Tibial nerve (tissue), 3 donors: Measurements from ENCODE around the gene C14orf180.

Experiments used
- CTCF ChIP-seq, 5 experiments: fragments of 200-600 bp in 3 of 5; fragments of 450-650 bp in 2 of 5; sonication (generic) in 3 of 5; IDR thresholded peaks; one replicate each; pipeline ENCODE4 v1.5.1; 2016 to 2019; ENCODE audit warnings: antibody characterized with exemption in 5 of 5, mild to moderate bottlenecking in 3 of 5, moderate library complexity in 2 of 5
- POLR2A ChIP-seq, 2 donors: fragments of 450-650 bp; IDR thresholded peaks; one replicate each; pipeline ENCODE4 v1.6.1; 2017; ENCODE audit warnings: antibody characterized with exemption in 2 of 2, mild to moderate bottlenecking in 2 of 2, moderate library complexity in 2 of 2

- TF ChIP-seq POLR2A (IDR thresholded peaks at IDR 0.05) = no peak
- TF ChIP-seq CTCF (IDR thresholded peaks at IDR 0.05) = no peak
Observed at GRCh38 chr14:104591031-104591430, 11.5 kb downstream of the C14orf180 start.
